ENCODE measurements around the gene TNFRSF19.

TNFRSF19 gene

DNA sequence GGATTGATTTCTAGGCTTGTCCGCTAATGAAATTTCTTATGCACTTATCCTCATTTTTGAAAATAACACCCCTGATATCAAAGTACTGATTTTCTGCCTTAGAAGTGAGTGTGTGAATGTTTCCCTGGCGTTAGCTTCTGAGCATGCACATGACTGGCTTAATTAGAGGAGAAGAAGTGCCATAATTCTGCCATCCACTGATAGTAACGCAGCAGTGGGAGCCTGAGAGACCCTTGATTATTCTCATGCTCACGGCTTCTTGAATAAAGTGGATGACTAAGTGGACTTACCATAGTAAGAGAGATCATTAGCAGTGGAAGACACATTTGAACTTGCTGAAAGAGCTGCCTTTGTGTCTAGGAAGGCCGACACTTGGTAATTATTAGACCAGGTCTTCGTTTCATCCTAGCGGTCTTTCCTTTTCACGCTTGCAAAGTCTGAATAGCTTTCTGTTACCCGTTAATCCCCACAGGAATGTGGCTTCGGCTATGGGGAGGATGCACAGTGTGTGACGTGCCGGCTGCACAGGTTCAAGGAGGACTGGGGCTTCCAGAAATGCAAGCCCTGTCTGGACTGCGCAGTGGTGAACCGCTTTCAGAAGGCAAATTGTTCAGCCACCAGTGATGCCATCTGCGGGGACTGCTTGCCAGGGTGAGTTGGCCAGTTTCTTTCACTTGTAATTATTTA is 45.3 kb downstream of the TNFRSF19 start:
- DNase-seq (ENCODE audit: low read depth) = no peak
- TF ChIP-seq, protein P1, sequence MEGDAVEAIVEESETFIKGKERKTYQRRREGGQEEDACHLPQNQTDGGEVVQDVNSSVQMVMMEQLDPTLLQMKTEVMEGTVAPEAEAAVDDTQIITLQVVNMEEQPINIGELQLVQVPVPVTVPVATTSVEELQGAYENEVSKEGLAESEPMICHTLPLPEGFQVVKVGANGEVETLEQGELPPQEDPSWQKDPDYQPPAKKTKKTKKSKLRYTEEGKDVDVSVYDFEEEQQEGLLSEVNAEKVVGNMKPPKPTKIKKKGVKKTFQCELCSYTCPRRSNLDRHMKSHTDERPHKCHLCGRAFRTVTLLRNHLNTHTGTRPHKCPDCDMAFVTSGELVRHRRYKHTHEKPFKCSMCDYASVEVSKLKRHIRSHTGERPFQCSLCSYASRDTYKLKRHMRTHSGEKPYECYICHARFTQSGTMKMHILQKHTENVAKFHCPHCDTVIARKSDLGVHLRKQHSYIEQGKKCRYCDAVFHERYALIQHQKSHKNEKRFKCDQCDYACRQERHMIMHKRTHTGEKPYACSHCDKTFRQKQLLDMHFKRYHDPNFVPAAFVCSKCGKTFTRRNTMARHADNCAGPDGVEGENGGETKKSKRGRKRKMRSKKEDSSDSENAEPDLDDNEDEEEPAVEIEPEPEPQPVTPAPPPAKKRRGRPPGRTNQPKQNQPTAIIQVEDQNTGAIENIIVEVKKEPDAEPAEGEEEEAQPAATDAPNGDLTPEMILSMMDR (IDR thresholded peaks at IDR 0.05; ENCODE audit: insufficient read depth, low read depth, low read length, missing control alignments) = no peak
- H3K4me3 ChIP-seq (ENCODE audit: low read depth, low read length) = no peak overlapping the region

DNA sequence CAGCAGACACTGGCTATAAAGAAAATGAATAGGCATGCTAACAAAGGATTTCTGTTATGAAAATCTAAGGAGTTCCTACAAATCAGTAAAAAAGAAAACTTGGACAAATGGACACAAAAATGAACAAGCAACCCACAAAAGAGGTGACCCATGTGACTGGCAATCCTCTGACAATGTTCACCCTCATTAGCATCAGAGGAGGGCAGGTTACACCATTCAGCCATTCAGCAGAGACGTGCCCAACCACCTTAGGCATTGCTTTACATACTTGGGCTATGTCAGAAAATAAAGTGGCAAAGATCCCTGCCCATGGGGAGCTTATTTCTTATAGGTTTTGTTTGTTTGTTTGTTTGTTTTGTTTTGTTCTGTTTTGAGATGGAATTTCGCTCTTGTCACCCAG is 46.0 kb downstream of the TNFRSF19 start:
- DNase-seq (ENCODE audit: low read depth) = no peak
- H3K4me3 ChIP-seq (ENCODE audit: low read depth, low read length) = no peak overlapping the region
- TF ChIP-seq, protein P1 (IDR thresholded peaks at IDR 0.05; ENCODE audit: insufficient read depth, low read depth, low read length, missing control alignments) = no peak

DNA sequence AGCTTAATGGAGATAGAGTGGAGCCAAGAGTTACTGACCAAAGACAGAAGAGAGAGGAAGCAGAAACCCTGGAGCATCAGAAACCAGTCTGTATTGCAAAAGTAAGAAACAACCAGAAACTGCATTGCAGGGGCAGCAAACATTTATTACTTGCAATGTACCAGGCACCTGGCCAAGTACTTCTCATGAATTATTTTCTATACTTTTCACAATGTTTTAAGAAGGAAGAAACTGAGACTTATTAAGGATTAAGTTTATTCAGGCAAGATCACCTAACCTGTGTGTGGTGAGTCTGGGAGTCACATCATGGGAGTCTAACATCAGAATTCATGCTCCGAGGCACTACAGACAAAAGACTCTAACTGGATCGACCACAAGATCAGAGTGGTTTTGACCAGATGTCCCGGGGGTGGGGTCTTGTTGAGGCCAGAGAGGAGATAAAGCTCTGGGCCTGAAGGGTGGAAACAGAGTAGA is 47.4 kb downstream of the TNFRSF19 start:
- H3K4me3 ChIP-seq (ENCODE audit: low read depth, low read length) = no peak overlapping the region
- TF ChIP-seq, protein P1 (IDR thresholded peaks at IDR 0.05; ENCODE audit: insufficient read depth, low read depth, low read length, missing control alignments) = no peak
- no peak for DNase-seq (ENCODE audit: low read depth)

- H3K4me3 ChIP-seq (ENCODE audit: low read depth, low read length) = no peak overlapping the region
- TF ChIP-seq, protein P1 (IDR thresholded peaks at IDR 0.05; ENCODE audit: insufficient read depth, low read depth, low read length, missing control alignments) = no peak
- no peak for DNase-seq (ENCODE audit: low read depth)
Measured at GRCh38 chr13:23618341-23618740, 48.1 kb downstream of the TNFRSF19 start.

DNA sequence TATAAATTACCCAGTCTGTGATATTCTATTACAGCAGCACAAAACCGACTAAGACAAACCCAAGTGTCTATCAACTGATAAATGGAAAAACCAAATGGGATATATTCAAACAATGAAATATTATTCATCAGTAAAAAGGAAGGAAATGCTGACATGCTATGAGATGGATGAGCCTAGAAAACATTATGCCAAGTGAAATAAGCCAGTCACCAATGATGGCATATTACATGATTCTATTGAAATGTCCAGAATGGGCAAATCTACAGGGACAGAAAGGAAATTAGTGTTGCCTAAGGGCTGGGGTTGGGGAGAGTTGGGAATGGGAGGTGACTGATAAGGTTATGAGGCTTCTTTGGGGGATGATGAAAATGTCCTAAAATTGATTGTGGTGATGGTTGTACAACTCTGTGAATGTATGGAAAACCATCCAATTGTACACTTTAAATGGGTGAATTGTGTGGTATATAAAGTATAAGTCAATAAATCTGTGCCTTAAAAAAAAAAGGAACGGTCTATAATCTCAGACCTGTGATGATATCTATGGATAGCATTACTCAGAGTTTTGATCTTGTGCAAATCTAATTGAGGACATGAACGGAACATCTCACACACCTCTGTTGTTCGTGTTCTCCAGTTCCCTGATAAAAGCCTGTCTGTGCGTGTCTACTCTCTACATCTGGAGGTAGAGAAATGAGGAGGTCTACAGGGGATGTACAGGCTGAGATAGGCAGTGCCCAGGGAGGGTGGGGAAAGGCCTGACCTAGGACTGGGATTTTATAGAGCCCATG is 49.0 kb downstream of the TNFRSF19 start:
- no peak overlapping the region for H3K4me3 ChIP-seq (ENCODE audit: low read depth, low read length)
- TF ChIP-seq, protein P1 (IDR thresholded peaks at IDR 0.05; ENCODE audit: insufficient read depth, low read depth, low read length, missing control alignments) = no peak
- no peak for DNase-seq (ENCODE audit: low read depth)

DNA sequence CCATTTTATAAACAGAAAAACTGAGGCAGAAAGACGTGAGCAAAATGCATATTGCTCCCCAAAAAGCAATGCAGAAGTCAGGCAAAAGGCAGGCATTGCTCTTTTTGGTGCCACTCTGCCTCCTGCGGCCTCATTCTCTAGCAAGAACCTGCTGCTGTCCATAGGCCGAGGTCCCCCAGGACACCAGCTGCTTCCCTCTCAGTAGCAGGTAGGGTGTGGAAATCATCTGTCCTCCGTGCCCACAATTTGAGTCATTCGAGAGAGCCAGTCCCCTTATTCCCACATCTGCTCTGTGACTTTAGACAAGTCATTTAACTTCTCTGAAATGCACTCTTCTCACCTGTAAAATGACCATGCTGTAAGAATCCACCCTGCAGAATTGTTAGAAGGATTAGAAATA is 50.0 kb downstream of the TNFRSF19 start:
- H3K4me3 ChIP-seq (ENCODE audit: low read depth, low read length) = no peak overlapping the region
- TF ChIP-seq, protein P1 (IDR thresholded peaks at IDR 0.05; ENCODE audit: insufficient read depth, low read depth, low read length, missing control alignments) = no peak
- no peak for DNase-seq (ENCODE audit: low read depth)

Measured in GM12865 (cell line).